Right ventricle myocardium inferior (tissue), 1 donor: ENCODE measurements around the gene RGS16. TPM values are rescaled to one million over a fixed set of nuclear protein-coding genes. Genes with fewer than 3 reads are reported as not detected.

Experiments
- ATAC-seq: fragments of 200-7000 bp; cut with Tn5 transposase; one replicate; pipeline ENCODE4 v1.9.1; 2020; ENCODE audit warnings: mild to moderate bottlenecking, moderate library complexity
- DNase-seq: peaks from one replicate; pipeline ENCODE4 v3.0.0; 2021; ENCODE audit errors: missing footprints
- intact Hi-C: fragments of 100-400 bp; cut with DNase I; formaldehyde crosslinking; loops from one replicate; pipeline ENCODE4 v1.11.0; 2022
- total RNA-seq: library from RNA; stranded (reverse); fragmentation: NEBNext Ultra II Directional; extraction: Animal tissue kit (Norgen Biotek cat#: 25700); gene quantifications from one replicate; pipeline ENCODE4 v1.2.1, GENCODE V29; 2021
- donor health status: DM: no; HTN: yes; CAD: no; lungs with severe emphysema.

Gene RGS16
- total RNA-seq, 1 donor from 2014 or later, result 0.97 TPM

GRCh38 chr1:182595641-182596240, 8.4 kb downstream of the RGS16 start:
- intact Hi-C loops, result no loop called here
- ATAC-seq (peak; percentile 81), DNase-seq (no peak)

- intact Hi-C loops, result loop anchor here (5.0 kb wide), 1 partner anchor 143 kb away; no protein-coding TSS in a partner anchor
- ATAC-seq (no peak), DNase-seq (no peak)
These were observed 14.3 kb downstream of the RGS16 start for GRCh38 chr1:182589931-182590330.

- DNase-seq, result no peak
- intact Hi-C loops, result loop anchor here (5.0 kb wide), 1 partner anchor 142 kb away; no protein-coding TSS in a partner anchor
- ATAC-seq, result no peak
These were observed 14.7 kb downstream of the RGS16 start for GRCh38 chr1:182589520-182589919.

- ATAC-seq (peak; percentile 89), DNase-seq (peak; percentile 86)
- intact Hi-C loops, result loop anchor here (5.0 kb wide), 1 partner anchor 141 kb away; no protein-coding TSS in a partner anchor
These were observed 15.4 kb downstream of the RGS16 start, which contains the start of gene RNASEL for GRCh38 chr1:182588500-182589396. TSS of gene RNASEL (minus strand) at chr1:182589256. CDS start at chr1:182586806, 2,450 bp downstream.

- ATAC-seq (no peak), DNase-seq (no peak)
- intact Hi-C loops, result loop anchor here (5.0 kb wide), 1 partner anchor 141 kb away; no protein-coding TSS in a partner anchor
These were observed 16.3 kb downstream of the RGS16 start for GRCh38 chr1:182587666-182588499.

- intact Hi-C loops, result loop anchor here (5.0 kb wide), 1 partner anchor 140 kb away; no protein-coding TSS in a partner anchor
- ATAC-seq, result no peak
- no peak for DNase-seq
These were observed 17.1 kb downstream of the RGS16 start for GRCh38 chr1:182587093-182587492.

- intact Hi-C loops, result loop anchor here (5.0 kb wide), 1 partner anchor 139 kb away; no protein-coding TSS in a partner anchor
- ATAC-seq (no peak), DNase-seq (no peak)
These were observed 17.8 kb downstream of the RGS16 start for GRCh38 chr1:182586380-182586779.

- DNase-seq, result no peak
- intact Hi-C loops, result loop anchor here (5.0 kb wide), 1 partner anchor 137 kb away; no protein-coding TSS in a partner anchor
- no peak for ATAC-seq
These were observed 19.4 kb downstream of the RGS16 start for GRCh38 chr1:182584746-182585145.

- no peak for ATAC-seq
- intact Hi-C loops, result no loop called here
These were observed 23.5 kb downstream of the RGS16 start for GRCh38 chr1:182580736-182581135.

GRCh38 chr1:182575540-182576149, 28.5 kb downstream of the RGS16 start:
- ATAC-seq (no peak), DNase-seq (no peak)
- intact Hi-C loops, result no loop called here

More at GRCh38 chr1:182580736-182581135, 23.5 kb downstream of the RGS16 start:
- no peak for DNase-seq

GRCh38 chr1:182574156-182574555, 30.0 kb downstream of the RGS16 start:
- intact Hi-C loops, result no loop called here
- ATAC-seq, result no peak

GRCh38 chr1:182570611-182570970, 33.6 kb downstream of the RGS16 start:
- intact Hi-C loops, result no loop called here
- DNase-seq (no peak), ATAC-seq (no peak)

More at GRCh38 chr1:182574156-182574555, 30.0 kb downstream of the RGS16 start:
- no peak for DNase-seq

- ATAC-seq (no peak), DNase-seq (no peak)
- intact Hi-C loops, result no loop called here
These were observed 34.1 kb downstream of the RGS16 start for GRCh38 chr1:182569939-182570610.

- no peak for DNase-seq
- ATAC-seq, result no peak
- intact Hi-C loops, result no loop called here
These were observed 35.4 kb downstream of the RGS16 start for GRCh38 chr1:182568647-182569284.

GRCh38 chr1:182567629-182568028, 36.6 kb downstream of the RGS16 start:
- no peak for ATAC-seq
- intact Hi-C loops, result no loop called here

GRCh38 chr1:182565537-182565936, 38.7 kb downstream of the RGS16 start:
- ATAC-seq, result no peak
- intact Hi-C loops, result no loop called here

More at GRCh38 chr1:182567629-182568028, 36.6 kb downstream of the RGS16 start:
- DNase-seq, result no peak

GRCh38 chr1:182564406-182565004, 39.7 kb downstream of the RGS16 start:
- intact Hi-C loops, result no loop called here
- DNase-seq, result no peak
- no peak for ATAC-seq

More at GRCh38 chr1:182565537-182565936, 38.7 kb downstream of the RGS16 start:
- DNase-seq, result no peak
